AG08395 (cell line): ENCODE data around the gene MEGF8.

ENCODE experiments used
- DNase-seq: peaks from one replicate; pipeline ENCODE4 v3.0.0; 2012; ENCODE audit warnings: mixed read lengths, low spot score

Gene MEGF8

DNA sequence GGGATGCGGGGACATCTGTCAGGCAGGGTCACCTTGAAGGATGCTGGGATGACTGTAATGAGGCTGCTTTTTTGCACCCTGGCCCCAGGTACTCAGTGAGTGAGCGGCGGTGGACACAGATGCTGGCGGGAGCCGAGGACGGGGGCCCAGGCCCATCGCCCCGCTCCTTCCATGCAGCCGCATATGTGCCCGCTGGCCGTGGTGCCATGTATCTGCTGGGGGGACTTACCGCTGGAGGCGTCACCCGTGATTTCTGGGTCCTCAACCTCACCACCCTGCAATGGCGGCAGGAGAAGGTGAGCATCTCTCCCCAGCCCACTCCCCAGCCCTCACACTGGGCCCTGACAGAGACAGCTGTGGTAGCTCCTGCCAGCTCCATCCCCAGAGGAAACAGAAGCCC, 31.3 kb downstream of the MEGF8 start:
- no peak for DNase-seq

DNA sequence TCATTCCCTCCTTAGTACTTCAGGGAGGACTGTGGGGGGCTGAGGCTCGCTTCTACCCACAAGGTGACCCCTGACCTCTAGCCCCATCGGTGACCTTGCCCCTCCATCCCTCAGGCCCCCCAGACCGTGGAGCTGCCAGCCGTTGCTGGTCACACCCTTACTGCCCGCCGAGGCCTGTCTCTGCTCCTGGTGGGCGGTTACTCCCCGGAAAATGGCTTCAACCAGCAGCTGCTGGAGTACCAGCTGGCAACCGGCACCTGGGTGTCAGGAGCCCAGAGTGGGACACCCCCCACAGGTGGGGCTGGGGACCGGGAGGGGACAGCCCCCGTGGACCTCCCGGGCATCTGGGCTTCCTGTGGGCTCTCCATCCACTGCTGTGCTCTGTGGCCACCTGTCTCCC, 31.9 kb downstream of the MEGF8 start:
- no peak for DNase-seq

DNA sequence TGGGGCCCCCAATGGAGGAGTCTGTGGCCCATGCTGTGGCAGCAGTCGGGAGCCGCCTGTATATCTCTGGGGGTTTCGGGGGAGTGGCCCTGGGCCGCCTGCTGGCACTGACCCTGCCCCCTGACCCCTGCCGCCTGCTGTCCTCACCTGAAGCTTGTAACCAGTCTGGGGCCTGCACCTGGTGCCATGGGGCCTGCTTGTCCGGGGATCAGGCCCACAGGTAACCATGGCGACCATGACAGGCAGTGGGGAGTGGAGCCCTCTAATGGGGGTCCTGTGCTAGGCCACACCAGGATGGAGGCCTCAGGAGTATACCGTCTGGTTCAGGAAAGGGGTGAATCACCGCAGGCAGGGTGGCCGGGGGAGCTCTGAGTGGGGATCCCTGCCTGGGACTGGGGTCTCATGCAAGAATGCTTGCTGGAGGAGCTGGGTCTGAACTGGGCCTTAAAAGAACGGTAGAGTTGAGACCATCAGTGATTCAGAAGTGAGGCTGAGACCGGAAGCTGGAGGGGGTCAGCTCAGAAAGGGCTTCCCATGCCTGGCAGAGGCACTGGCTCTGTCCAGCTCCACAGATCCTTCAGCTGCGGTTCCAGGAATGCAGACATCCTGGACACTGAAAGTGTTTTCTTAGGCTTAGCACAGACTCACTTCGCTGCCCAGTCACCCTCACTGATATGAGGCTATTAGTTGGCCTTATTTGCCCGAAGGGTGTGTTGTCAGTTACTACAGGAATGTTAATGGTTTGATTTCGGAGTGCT, 35.5 kb downstream of the MEGF8 start:
- DNase-seq: no peak

DNA sequence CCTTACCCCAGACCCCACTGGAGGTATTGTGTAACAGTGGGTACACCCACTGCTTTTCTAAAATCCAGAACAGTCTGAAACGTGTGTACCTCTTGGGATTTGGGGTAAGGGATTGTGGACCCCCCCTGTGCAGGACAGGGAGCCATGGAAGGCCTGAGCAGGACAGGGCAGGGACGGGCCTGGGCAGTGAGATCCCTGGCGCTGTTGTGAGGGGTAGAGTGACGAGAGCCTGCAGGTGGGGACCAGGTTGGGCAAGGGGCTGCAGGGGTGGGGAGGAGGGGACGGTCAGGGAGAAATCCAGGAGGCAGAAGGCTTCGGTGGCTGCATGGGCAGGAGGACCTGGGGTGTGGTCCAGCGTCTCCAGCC, 36.1 kb downstream of the MEGF8 start:
- no peak for DNase-seq

DNA sequence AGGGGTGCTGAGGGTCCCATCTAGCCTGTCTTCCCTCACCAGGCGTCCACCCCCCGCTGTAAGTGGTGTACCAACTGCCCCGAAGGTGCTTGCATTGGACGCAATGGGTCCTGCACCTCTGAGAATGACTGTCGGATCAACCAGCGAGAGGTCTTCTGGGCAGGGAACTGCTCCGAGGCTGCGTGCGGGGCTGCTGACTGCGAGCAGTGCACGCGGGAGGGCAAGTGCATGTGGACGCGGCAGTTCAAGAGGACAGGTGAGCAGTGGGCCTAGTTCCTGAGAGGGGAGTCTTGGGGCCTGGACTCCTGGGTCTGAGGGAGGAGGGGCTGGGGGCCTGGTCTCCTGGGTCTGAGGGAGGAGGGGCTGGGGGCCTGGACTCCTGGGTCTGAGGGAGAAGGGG, 36.9 kb downstream of the MEGF8 start:
- no peak for DNase-seq

DNA sequence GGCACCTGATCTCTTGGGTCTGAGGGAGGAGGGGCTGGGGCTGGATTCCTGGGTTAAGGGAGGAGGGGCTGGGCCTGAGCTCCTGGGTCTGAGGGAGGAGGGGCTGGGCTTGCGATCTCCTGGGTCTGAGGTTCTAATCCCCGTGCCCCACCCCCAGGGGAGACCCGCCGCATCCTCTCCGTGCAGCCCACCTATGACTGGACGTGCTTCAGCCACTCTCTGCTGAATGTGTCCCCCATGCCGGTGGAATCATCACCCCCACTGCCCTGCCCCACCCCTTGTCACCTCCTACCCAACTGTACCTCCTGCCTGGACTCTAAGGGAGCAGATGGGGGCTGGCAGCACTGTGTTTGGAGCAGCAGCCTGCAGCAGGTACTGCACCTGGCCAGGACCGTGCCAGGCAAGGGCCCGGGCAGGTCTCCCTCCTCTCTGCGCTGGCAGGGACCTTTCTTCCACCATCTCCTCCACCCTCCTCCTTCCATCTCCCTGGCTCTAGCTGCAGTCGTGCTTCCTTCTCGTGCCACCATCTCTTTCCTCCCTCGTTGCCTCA, 37.5 kb downstream of the MEGF8 start:
- no peak for DNase-seq

DNA sequence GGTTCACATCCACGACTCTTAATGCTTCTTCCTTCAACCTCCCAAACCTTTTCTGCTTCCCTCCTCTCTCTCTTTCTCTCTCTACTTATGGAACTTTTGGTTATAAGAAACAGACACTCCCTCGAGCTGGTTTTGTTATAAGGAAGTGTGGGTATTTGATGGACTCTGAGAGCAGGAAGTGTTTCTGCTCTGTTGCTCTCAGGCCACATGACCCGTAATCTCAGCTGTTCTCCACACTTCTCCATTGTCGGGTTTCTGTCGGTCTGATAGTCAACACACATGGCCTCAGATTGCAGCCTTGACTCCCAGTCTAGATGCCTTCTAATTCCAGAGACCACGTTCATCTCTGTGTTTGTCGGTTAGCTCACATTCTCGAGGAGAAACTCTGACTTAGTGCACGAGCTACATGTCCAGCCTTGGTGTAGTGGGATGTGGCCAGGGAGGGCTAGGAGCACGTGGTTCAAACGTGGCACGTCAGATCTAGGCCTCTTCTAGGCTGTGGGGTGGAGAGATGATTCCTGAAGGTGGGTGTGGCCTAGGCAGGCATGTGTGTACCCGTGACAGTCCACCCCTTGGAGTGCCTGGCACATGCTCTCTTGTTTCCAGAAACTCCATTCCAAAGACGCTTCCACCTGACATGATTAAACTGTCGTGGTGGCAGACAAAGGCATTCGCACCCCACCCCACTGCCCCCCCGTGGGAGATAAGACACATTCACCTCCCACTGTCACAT, 38.3 kb downstream of the MEGF8 start:
- DNase-seq: no peak

DNA sequence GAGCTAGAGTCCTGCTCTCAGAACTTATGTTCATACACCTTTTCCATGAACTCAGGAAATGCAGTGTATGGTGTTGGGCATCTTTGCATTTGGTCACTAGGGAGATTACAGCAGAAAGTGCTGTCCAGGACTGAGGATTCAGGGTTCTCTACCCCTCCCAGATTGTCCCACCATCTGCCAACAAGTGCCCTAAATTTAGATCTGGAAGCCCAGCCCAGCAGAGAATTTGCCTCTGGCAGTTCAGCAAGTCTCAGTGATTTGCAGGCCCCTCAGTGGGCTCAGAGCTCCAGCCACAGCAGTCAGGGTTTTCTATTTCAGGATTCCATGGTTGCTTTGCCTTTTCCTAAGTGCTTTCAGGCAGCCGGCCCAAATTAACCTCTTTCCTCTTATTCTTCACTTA, 41.2 kb downstream of the MEGF8 start:
- DNase-seq: no peak

DNA sequence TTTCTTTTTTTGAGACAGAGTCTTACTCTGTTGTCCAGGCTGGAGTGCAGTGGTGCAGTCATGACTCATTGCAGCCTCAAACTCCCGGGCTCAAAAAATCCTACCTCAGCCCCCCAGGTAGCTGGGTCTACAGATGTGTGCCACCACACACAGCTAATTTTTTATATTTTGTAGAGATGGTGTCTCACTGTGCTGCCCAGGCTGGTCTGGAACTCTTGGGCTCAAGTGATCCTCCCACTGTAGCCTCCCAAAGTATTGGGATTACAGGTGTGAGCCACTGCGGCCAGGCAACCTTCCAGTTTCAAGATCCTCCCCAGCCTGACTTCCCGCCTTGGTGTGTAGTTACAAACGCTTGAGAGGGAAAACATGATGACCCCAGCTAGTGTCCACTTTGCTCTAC, 42.5 kb downstream of the MEGF8 start:
- DNase-seq: no peak

DNA sequence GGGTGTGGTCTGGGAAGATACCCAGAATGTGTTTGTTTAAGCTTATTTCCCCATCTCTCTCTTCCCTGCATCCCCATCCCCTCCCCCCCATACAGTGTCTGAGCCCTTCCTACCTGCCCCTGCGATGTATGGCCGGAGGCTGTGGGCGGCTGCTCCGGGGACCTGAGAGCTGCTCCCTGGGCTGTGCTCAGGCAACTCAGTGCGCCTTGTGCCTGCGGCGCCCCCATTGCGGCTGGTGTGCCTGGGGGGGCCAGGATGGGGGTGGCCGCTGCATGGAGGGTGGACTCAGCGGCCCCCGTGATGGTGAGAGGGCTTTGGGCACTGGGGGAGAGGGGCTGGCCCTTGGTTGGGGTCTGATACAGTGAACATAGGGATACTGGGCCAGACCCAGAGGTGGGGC, 42.9 kb downstream of the MEGF8 start:
- no peak for DNase-seq

DNA sequence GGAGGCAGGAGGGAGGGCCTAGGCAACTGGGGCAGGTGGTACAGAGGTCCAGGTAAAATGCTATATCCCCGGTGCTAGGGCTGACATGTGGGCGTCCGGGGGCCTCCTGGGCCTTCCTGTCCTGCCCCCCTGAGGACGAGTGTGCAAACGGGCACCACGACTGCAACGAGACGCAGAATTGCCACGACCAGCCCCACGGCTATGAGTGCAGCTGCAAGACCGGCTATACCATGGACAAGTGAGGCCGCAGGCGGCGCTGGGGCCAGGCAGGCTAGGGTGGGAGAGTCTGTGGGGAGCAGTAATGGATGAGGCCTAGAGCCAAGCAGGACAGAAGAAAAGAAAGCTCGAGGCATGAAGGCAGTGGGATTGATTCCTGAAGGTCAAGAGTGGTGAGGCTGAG, 43.3 kb downstream of the MEGF8 start:
- DNase-seq: no peak

DNA sequence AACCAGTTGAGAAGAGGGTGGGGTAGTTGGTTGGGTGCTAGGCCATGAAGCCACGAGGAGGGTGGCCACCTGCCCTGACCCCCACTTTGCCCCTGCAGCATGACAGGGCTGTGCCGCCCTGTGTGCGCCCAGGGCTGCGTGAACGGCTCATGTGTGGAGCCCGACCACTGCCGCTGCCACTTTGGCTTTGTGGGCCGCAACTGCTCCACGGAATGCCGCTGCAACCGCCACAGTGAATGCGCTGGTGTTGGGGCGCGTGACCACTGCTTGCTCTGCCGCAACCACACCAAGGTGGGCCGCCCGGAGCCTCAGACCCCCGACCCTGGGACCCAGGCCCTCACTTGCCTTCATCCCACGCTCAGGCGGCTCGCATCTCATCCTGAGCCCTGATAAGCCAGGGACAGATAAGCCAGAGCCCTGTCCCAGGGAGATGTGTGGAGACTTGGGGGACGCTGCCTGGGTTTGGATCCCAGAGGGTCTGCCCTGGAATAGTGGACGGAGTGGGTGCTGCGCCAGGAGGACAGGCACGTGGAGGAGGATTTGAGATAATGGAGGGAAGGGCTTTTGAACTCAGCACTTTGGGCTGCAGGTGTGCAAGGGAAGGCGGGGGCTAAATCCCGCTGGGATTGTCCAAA, 44.1 kb downstream of the MEGF8 start:
- no peak for DNase-seq

DNA sequence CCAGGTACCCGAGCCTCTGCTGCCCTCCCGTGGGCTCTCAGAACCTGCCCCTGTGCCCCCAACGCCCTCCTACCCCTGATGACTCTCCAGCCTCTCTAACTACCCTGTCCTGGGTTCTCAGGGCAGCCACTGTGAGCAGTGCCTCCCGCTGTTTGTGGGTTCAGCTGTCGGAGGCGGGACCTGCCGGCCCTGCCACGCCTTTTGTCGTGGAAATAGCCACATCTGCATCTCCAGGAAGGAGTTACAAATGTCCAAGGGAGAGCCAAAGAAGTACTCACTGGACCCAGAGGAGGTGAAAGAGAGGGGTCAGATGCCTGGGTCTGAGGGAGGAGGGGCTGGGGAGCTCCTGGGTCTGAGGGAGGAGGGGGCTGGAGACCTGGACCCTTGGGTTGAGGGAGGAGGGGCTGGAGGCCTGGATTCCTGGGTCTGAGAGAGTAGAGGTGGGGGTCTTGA, 44.7 kb downstream of the MEGF8 start:
- no peak for DNase-seq

DNA sequence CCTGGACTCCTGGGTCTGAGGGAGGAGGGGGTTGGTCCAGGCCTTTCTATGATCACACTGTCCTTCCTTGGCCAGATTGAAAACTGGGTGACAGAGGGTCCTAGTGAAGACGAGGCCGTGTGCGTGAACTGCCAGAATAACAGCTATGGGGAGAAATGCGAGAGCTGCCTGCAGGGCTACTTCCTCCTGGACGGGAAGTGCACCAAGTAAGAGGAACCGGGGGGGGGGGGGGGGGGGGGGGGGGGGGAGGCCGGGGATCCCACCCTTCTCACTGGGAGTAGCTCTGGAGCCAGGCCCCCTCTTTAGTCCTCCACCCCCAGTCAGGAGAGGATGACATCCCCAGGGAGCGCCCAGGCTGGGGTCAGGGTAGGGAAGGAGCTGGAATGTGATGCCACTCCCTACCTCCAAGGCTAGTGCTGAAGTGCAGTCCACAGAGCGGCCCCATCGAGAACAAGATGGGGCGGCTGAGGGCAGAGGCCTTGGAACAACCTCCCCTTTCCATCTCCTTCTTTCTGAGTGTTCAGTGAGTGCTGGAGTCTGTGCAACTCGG, 45.3 kb downstream of the MEGF8 start:
- no peak for DNase-seq

DNA sequence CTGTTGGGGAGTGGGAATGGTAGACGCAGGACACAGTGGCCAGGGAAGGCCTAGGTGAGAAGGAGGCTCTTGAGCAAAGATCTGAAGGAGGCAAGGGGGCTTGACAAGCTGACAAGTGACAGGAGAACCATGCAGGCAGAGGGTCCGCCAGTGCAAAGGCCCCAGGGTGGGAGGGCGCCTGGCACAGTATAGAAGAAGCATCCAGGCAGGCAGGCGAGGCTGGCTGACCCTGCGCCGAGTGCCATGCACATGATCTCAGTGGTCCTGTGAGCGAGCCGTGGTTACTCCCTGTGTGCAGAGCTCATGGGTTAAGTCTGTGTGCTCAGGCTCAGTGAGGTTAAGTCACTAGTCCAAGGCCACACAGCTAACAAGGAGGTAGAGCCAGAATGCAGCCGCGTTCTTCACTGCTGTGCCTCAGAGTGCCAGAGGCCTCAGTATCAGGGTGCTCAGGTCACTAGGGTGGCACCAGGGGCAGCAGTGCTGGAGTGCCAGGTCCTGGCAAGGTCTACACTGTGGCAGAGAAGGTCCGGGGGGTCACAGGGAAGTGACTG, 49.5 kb downstream of the MEGF8 start:
- DNase-seq: no peak

DNA sequence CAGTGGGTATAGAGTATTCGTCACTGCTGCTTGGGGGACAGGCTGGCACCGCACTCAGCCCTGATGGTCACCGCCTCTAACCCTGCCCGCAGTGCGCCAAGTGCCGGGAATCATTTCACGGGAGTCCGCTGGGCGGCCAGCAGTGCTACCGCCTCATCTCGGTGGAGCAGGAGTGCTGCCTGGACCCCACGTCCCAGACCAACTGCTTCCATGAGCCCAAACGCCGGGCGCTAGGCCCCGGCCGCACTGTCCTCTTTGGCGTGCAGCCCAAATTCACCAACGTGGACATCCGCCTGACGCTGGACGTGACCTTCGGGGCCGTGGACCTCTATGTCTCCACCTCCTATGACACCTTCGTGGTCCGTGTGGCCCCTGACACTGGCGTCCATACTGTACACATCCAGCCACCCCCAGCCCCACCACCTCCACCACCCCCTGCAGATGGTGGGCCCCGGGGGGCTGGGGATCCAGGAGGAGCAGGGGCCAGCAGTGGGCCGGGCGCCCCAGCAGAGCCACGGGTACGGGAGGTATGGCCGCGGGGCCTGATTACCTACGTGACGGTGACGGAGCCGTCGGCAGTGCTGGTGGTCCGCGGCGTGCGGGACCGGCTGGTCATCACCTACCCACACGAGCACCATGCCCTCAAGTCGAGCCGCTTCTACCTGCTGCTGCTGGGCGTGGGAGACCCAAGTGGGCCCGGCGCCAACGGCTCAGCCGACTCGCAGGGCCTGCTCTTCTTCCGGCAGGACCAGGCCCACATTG, 50.2 kb downstream of the MEGF8 start:
- no peak for DNase-seq

DNA sequence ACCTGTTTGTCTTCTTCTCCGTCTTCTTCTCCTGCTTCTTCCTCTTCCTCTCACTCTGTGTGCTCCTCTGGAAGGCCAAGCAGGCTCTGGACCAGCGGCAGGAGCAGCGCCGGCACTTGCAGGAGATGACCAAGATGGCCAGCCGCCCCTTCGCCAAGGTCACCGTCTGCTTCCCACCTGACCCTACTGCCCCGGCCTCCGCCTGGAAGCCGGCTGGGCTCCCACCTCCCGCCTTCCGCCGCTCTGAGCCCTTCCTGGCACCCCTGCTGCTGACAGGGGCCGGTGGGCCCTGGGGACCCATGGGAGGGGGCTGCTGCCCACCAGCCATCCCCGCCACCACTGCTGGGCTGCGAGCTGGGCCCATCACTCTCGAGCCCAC, 50.7 kb downstream of the MEGF8 start:
- DNase-seq: no peak

DNA sequence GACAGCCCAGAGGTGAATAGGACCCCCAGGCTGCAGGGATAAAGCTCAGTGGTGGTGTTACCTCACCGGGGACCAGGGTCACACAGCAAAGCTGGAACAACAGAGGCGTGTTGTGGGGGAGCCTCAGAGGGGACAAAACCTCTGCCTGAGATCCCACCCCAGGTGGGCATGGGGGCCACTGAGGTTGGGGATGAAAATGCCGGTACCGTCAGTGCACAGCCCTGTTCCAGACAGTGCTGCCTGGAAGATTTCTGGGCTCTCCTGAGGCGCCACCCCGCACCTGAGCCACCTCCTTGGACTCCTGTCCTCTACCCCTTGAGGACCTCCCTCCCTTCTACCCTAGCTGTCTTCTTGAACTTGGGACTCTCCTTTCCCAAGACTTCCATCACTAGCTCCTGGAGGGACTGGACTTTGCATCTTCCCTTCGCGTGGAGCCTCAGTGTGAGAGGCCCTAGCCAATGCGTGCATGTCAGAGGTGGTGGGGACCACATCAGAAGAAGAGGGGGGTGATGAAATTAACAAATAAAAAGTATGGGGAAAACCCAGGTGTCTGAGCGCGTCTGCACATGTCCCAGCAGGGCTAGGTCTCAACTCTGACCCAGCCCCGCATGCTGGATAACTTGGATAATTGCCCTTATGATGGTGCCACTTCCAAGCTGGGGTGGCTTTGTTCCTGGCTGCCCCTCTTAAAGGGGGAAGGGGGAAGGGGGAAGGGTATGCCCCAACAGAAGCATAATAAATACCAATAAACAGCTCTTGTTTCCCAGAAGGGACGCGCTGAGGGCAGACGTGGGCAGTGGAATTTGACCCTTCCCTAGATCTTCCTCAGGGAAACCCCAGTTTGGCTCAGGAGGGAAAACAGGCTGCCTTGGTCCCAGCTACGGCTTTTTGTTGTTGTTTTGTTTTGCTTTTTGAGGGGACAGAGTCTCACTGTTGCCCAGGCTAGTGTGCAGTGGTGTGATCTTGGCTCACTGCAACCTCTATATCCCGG, 53.1 kb downstream of the MEGF8 start:
- no peak for DNase-seq

DNA sequence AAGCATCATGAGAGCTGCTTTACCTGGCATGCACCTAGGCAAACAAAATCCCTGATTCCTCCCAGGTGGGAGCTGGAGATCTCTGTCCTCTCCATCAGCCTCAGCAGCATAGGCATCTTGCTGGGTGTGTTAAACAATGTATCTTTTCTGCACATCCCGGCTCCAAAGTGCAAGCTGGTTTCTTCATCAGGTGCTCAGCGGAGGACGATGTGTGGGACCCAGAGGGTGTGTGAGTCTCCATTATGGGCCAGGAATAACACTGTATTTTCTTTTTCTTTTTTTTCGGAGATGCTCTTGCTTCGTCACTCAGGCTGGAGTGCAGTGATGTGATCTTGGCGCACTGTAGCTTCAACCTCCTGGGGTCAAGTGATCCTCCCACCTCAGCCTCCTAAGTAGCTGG, 54.7 kb downstream of the MEGF8 start:
- DNase-seq: no peak

DNA sequence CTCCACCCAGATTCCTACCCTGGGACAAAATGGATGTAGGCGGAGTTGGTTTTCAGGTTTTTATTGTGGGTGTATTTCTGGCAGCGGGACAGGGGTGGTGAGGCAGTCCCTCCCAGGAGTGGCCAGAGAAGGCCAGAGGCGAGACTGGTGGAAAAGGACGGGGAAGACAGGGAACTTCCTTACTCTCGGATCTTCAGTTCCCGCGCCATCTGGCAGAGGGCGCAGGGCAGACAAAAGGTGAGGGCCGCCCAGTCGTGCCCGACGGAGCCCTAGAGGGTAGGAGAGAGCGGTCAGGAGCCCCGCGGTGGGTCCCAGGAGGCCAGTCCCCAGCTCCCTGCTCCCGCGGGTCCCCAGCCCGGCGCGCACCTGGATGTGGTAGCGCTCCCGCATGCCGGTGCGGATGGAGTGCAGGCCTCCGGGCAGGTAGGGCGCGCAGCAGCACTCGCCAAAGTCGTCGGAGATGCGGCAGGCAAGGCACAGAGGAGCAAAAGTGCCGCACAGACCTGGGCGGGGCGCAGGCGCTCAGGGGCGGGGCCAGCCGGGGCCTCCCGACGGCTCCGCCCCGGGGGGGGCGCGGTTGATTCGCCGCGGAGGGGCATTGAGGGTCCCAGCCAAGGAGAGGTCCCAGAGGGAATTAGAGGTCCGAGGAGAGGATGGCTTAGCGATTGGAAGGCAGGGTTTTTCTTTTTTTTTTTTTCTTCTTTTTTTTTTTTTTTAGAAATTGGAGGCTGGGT, 61.7 kb downstream of the MEGF8 start:
- DNase-seq: peak; percentile 77
